HEK293 (cell line): Measurements from ENCODE around the gene MKLN1.

ENCODE experiments used
- CTCF ChIP-seq: fragments of 450-650 bp; formaldehyde crosslinking; IDR thresholded peaks from 2 replicates; pipeline ENCODE4 v1.5.1; 2016; ENCODE audit warnings: missing biosample characterization, missing genetic modification characterization
- EGR2 ChIP-seq: fragments of 450-650 bp; formaldehyde crosslinking; IDR thresholded peaks from 2 replicates; pipeline ENCODE4 v1.5.1; 2016; ENCODE audit warnings: low read depth, missing biosample characterization, missing genetic modification characterization
- GLI4 ChIP-seq: fragments of 450-650 bp; formaldehyde crosslinking; IDR thresholded peaks from 2 replicates; pipeline ENCODE4 v1.5.1; 2016; ENCODE audit warnings: missing biosample characterization, missing genetic modification characterization
- ZNF521 ChIP-seq: fragments of 450-650 bp; formaldehyde crosslinking; IDR thresholded peaks from 2 replicates; pipeline ENCODE4 v1.5.1; 2017; ENCODE audit warnings: missing biosample characterization, mild to moderate bottlenecking, missing genetic modification characterization
- ZNF600 ChIP-seq: fragments of 450-650 bp; formaldehyde crosslinking; IDR thresholded peaks from 2 replicates; pipeline ENCODE4 v1.5.1; 2016; ENCODE audit warnings: missing biosample characterization, missing genetic modification characterization

- no peak for TF ChIP-seq CTCF (tag by site-specific recombination)
- no peak for TF ChIP-seq ZNF600 (tag by site-specific recombination)
- TF ChIP-seq ZNF521 (tag by site-specific recombination), result no peak
- no peak for TF ChIP-seq EGR2 (tag by site-specific recombination)
- no peak for TF ChIP-seq GLI4 (tag by site-specific recombination)
These were observed 11.2 kb downstream of the MKLN1 start for GRCh38 chr7:131338691-131339390.
